Measurements from ENCODE around the gene VSIG8.
A peak's percentile ranks its signal among the peaks of the same experiment; 100 is the strongest.

VSIG8 gene

GRCh38 chr1:159829273-159829634 lies 33.2 kb downstream of the VSIG8 start:
- DNase-seq (ENCODE audit: low spot score) = peak; percentile 51

- no peak for DNase-seq (ENCODE audit: low spot score)
These were observed 33.7 kb downstream of the VSIG8 start for GRCh38 chr1:159828581-159829272.

- no peak for DNase-seq (ENCODE audit: low spot score)
These were observed 34.3 kb downstream of the VSIG8 start for GRCh38 chr1:159828176-159828575.

GRCh38 chr1:159827549-159827948 lies 34.9 kb downstream of the VSIG8 start:
- DNase-seq (ENCODE audit: low spot score) = no peak

GRCh38 chr1:159827102-159827490 lies 35.4 kb downstream of the VSIG8 start:
- DNase-seq (ENCODE audit: low spot score) = no peak

GRCh38 chr1:159826441-159827101 lies 35.9 kb downstream of the VSIG8 start, which contains the start of gene SLAMF8:
TSS of gene SLAMF8 (plus strand) at chr1:159826873. CDS start at chr1:159826899, 26 bp downstream.
- DNase-seq (ENCODE audit: low spot score) = peak; percentile 36

- no peak for DNase-seq (ENCODE audit: low spot score)
These were observed 36.9 kb downstream of the VSIG8 start for GRCh38 chr1:159825564-159825963.

- no peak for DNase-seq (ENCODE audit: low spot score)
These were observed 39.1 kb downstream of the VSIG8 start for GRCh38 chr1:159823406-159823805.

- DNase-seq (ENCODE audit: low spot score) = no peak
These were observed 41.1 kb downstream of the VSIG8 start for GRCh38 chr1:159821171-159821867.

GRCh38 chr1:159817276-159818041 lies 45.0 kb downstream of the VSIG8 start:
- DNase-seq (ENCODE audit: low spot score) = no peak

- DNase-seq (ENCODE audit: low spot score) = no peak
These were observed 46.5 kb downstream of the VSIG8 start for GRCh38 chr1:159815926-159816325.

GRCh38 chr1:159804924-159805323 lies 57.5 kb downstream of the VSIG8 start:
- DNase-seq (ENCODE audit: low spot score) = no peak

All from globus pallidus (tissue), 1 donor.